Pancreas (tissue), 10 donors: ENCODE data around the gene GCGR. TPM values are rescaled to one million over a fixed set of nuclear protein-coding genes. Genes with fewer than 3 reads are reported as not detected.

Experiments used
- ATAC-seq, 4 donors: fragments of 200-7000 bp; cut with Tn5 transposase; one replicate each; pipeline versions ENCODE4 v1.8.0 to v1.9.1; 2020; ENCODE audit warnings: mild to moderate bottlenecking in 4 of 4, moderate library complexity in 4 of 4
- DNase-seq, 6 donors: peaks; one replicate each; pipeline ENCODE4 v3.0.0-alpha.2; 2020
- FAIRE-seq: peaks from 2 replicates; lab custom pipeline; 2012; peaks lifted over from hg19 to GRCh38; lab: Jason Lieb, UNC
- H3K27ac ChIP-seq, 4 donors: fragments of 200-600 bp; sonication (generic); 1 replicate in 3 of 4; 2 replicates in 1 of 4; pipeline versions ENCODE4 v1.5.0 to v1.8.0; 2020
- H3K27me3 ChIP-seq, 4 donors: fragments of 200-600 bp; one replicate each; pipeline ENCODE4 v1.8.0; 2021
- H3K36me3 ChIP-seq, 3 donors: fragments of 200-600 bp; sonication (generic) in 1 of 3; one replicate each; pipeline versions ENCODE4 v1.5.0 to v1.8.0; 2020 to 2021
- H3K4me1 ChIP-seq, 3 donors: fragments of 200-600 bp; one replicate each; pipeline ENCODE4 v1.8.0; 2021
- H3K4me3 ChIP-seq, 4 donors: fragments of 200-600 bp; sonication (generic) in 2 of 4; one replicate each; pipeline versions ENCODE4 v1.5.0 to v1.8.0; 2020 to 2021
- H3K9me3 ChIP-seq, 4 donors: fragments of 200-600 bp; one replicate each; pipeline ENCODE4 v1.8.0; 2021
- CTCF ChIP-seq, 4 donors: fragments of 200-600 bp; sonication (generic) in 3 of 4; IDR thresholded peaks; one replicate each; pipeline versions ENCODE4 v1.5.0 to v1.8.0; 2021; ENCODE audit warnings: antibody characterized with exemption in 4 of 4
- WGBS, 2 donors: extraction: QIAGEN DNeasy Blood & Tissue Kit; methylation state at CpG; one replicate each; pipeline ENCODE4 v1.1.7; 2013; 5-methylcytosine and 5-hydroxymethylcytosine counted together
- intact Hi-C, 3 donors: fragments of 100-400 bp; cut with DNase I; formaldehyde crosslinking; loops; one replicate each; pipeline versions ENCODE4 v1.11.1 to v1.14.2; 2022
- polyA plus RNA-seq, 2 donors: library from polyadenylated mRNA; stranded (reverse); fragments of 200-250 nt; gene quantifications; one replicate each; pipeline ENCODE4 v1.2.3, GENCODE V29; 2013
- total RNA-seq, 6 donors: library from RNA; stranded (reverse); fragmentation: NEBNext Ultra II Directional in 4 of 6; extraction: Animal tissue kit (Norgen Biotek cat#: 25700) in 4 of 6; gene quantifications; one replicate each; pipeline versions ENCODE4 v1.2.1 to v1.2.4, GENCODE V29; 2021 to 2023
- donor health status: healthy with polysubstance abuse.
- donor health status: DM: no; HTN: no; CAD: no; lungs with moderate emphysema.
- donor health status: DM: no; HTN: no; CAD: no.
- donor health status: control.
- donor health status: control.
- donor health status: Bipolar disorder and iron deficiency.
- donor health status: DM: yes; HTN: yes; CAD: no.
- donor health status: DM: no; HTN: no; CAD: no.
- donor health status: DM: no; HTN: no; CAD: no.
- donor health status: DM: yes; HTN: yes; CAD: no.

GCGR gene
- total and polyA plus RNA-seq, 8 donors = 0.28 to 22.7 (median 1.5) TPM; not detected in 1

GRCh38 chr17:81811705-81812570 lies 8.0 kb downstream of the GCGR start:
- no peaks in the 10 kb centered on the region for H3K9me3 ChIP-seq
- H3K4me3 ChIP-seq = no peak overlapping the region
- intact Hi-C loops = no loop called here
- H3K27ac ChIP-seq = no peak overlapping the region
- H3K27me3 ChIP-seq = no peaks in the 10 kb centered on the region
- ATAC-seq (no peak), DNase-seq (peak in 2 of 6 donors; percentile 28 to 71), FAIRE-seq (no peak)
- no peaks in the 10 kb centered on the region for H3K36me3 ChIP-seq
- no peaks in the 10 kb centered on the region for H3K4me1 ChIP-seq
- 68 to 75% methylated on average over 21 to 24 of the region's 24 CpGs for WGBS, 2 donors
- TF ChIP-seq CTCF (IDR thresholded peaks at IDR 0.05) = no peak

- no peak for TF ChIP-seq CTCF (IDR thresholded peaks at IDR 0.05)
- ATAC-seq (no peak), DNase-seq (peak in 2 of 6 donors; percentile 33 to 74), FAIRE-seq (no peak)
- WGBS, 2 donors = 76 to 88% methylated on average over 42 to 45 of the region's 45 CpGs
- intact Hi-C loops = no loop called here
- no peak overlapping the region for H3K27ac ChIP-seq
- no peaks in the 10 kb centered on the region for H3K4me1 ChIP-seq
- no peak overlapping the region for H3K4me3 ChIP-seq
- no peaks in the 10 kb centered on the region for H3K27me3 ChIP-seq
- no peaks in the 10 kb centered on the region for H3K9me3 ChIP-seq
- no peaks in the 10 kb centered on the region for H3K36me3 ChIP-seq
Observed at GRCh38 chr17:81812571-81813370, 8.8 kb downstream of the GCGR start.

- TF ChIP-seq CTCF (IDR thresholded peaks at IDR 0.05) = no peak
- Histone ChIP-seq H3K36me3 (no peaks in the 10 kb centered on the region), H3K27me3 (no peaks in the 10 kb centered on the region), H3K9me3 (no peaks in the 10 kb centered on the region), H3K4me3 (no peak overlapping the region), H3K27ac (no peak overlapping the region), H3K4me1 (no peaks in the 10 kb centered on the region)
- FAIRE-seq = no peak
- no peak for ATAC-seq
- WGBS, 2 donors = 85 to 92% methylated on average over 15 of the region's 15 CpGs
- intact Hi-C loops = no loop called here
- DNase-seq = peak in 1 of 6 donors; percentile 68
Observed at GRCh38 chr17:81813371-81813684, 9.4 kb downstream of the GCGR start.

GRCh38 chr17:81813861-81814683 lies 10.1 kb downstream of the GCGR start:
- H3K36me3 ChIP-seq = no peaks in the 10 kb centered on the region
- no peaks in the 10 kb centered on the region for H3K27me3 ChIP-seq
- TF ChIP-seq CTCF (IDR thresholded peaks at IDR 0.05) = no peak
- H3K27ac ChIP-seq = no peak overlapping the region
- DNase-seq (peak in 2 of 6 donors; percentile 39 to 62), ATAC-seq (no peak), FAIRE-seq (no peak)
- H3K4me1 ChIP-seq = no peaks in the 10 kb centered on the region
- intact Hi-C loops = no loop called here
- no peak overlapping the region for H3K4me3 ChIP-seq
- H3K9me3 ChIP-seq = no peaks in the 10 kb centered on the region
- 90 to 92% methylated on average over 39 to 41 of the region's 41 CpGs for WGBS, 2 donors
